Fibroblast of skin of right biceps (primary cell): ENCODE results near the gene SPATA31D1.
"Not testable (repeated sequence)": the region's sequence is repeated elsewhere in the genome, so short reads cannot be mapped to it uniquely, and the experiment has no call there.

Source experiments
- DNase-seq: peaks from one replicate; pipeline ENCODE4 v3.0.0-alpha.2; 2013

Gene SPATA31D1

DNA sequence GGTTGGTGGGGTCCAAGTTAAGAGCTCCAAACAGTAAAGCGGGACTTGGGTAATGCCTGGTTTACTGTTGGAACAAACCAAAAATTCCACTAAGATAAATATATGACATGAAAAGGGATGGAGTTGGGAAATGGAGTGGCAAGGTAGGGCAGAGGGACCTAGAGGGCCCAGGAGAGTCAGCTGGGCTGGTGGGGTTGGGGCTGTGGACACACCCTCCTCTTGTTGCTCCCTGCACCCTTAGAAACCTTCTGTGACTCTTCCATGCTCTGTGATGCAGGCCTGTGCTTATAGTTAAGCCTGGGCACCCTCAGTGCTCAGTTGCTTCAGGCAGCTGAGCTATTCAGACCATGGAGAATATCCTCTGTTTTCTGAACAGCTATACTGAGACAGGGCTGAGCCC is at the start of gene SPATA31D1:
TSS of gene SPATA31D1 (plus strand) at position 301 of the 400 bp plus-strand sequence. CDS start at position 348, 47 bp downstream.
- not testable (repeated sequence) for DNase-seq

DNA sequence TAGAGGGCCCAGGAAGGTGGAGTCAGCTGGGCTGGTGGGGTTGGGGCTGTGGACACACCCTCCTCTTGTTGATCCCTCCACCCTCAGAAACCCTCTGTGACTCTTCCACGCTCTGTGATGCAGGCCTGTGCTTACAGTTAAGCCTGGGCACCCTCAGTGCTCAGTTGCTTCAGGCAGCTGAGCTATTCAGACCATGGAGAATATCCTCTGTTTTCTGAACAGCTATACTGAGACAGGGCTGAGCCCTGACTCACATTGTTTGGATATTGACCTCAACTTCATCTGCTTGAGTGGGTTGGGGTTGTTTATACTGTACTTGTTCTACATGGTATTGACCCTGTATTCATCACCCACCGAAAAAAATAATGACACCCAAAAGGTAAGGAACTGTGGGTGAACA is 45.2 kb upstream of the SPATA31D1 start, which contains the start of gene SPATA31D3:
TSS of gene SPATA31D3 (plus strand) at position 108 of the 400 bp plus-strand sequence. CDS start at position 194, 86 bp downstream.
- not testable (repeated sequence) for DNase-seq

DNA sequence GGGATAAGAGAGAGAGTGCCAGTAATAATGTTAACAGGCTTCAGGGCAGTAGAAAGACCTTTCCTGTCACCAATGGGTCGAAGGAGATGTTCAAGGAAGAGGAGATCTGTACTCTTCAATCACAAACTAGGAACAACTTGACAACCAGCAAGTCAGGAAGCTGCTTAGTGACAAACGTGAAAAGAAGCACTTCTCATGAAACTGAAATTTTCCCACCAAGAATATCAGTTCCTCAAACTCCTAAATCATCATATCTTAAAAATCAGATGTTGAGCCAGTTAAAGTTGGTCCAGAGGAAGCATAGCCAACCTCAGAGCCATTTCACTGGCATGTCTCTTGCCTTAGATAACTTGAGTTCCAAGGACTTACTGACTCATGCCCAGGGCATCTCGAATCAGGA is 39.9 kb upstream of the SPATA31D1 start:
- DNase-seq = not testable (repeated sequence)

DNA sequence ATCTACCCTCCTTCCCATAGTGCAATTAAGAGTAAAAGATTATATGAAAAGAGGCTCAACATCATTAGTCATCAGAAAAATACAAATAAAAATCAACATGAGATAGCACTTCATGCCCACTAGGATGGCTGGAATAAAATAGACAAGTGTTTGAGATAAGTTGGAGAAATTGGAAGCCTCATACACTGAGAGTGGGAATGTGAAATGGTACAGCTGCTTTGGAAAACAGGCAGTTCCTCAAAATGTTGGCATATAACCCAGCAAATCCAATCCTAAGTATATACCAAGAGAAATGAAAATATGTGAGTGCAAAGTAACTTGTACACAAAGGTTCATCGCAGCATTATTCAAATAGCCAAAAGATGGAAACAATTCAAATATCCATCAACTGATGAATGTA is 35.5 kb upstream of the SPATA31D1 start:
- no peak for DNase-seq

DNA sequence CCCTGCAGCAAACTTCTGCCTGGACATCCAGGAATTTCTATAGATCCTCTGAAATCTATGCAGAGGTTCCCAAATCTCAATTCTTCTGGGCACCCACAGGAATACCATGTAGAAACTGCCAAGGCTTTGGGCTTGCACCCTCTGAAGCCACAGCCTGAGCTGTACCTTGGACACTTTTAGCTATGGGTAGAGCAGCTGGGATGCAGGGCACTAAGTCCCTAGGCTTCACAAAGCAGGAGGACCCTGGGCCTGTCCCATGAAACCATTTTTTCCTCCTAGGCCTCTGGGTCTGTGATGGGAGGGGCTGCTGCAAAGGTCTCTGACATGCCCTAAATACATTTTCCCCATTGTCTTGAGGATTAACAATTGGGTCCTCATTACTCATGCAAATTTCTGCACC is 32.9 kb upstream of the SPATA31D1 start:
- DNase-seq = no peak

DNA sequence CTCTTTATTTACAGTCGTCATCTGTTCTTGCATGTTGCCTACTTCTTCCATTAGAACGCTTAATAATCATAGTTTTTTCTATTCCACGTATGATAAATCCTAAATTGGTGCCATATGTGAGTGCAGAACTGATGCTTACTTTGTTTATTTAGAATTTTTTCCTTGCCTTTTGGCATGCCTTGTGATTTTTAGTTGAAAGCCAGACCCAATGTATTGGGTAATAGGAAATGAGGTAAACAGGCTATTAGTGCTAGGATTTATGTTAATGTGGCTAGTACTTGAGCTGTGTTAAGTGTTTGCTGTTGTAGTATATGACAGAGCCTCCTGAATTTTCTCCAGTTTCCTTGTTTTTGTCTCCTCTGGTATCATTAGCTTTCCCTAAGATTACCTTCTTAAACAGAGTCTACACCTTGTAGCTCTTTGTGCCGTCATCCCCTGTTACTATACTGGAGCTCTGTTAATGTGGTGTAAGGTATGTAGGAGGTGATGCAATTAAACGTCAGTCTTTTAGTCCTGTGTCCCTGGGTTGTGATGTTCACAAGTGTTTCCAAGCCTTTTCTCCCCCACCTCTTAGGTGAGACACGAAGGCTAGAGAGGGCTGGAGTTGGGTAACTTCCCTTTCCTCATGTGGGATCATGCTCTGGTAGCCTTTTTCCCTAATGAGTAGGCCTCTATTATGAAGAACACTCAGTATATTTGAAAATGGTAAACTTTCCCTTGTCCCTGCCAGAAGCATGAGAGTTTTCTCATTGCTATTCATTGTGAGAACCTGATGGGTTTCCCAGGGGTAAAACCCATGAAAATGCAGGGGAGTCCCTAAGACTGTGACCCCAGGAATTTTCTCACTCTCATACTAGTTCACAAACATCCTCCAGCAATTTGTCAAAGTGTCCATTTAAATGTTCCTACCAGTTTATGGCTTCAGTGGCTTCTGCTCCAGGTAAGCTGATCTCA is 24.1 kb upstream of the SPATA31D1 start:
- peak; percentile 24 for DNase-seq

DNA sequence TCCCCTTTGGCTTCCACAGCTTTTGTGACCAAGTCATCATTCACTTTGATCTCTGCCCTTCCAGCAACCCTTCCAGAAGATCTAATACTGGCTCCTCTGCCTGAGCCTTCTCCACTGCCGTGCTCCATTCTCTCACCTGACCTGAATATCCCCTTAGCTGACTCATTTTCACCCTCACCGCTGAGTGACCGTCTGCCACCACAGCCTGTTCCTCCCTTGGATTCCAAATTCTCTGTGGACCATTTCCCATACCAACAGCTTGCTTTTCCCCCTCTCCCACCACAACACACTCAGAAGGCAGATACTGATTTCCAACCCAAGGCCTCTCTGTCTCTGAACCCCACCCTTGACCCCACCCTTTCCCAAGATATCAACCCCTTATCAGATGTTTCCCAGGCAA is 20.5 kb upstream of the SPATA31D1 start:
- DNase-seq = no peak

DNA sequence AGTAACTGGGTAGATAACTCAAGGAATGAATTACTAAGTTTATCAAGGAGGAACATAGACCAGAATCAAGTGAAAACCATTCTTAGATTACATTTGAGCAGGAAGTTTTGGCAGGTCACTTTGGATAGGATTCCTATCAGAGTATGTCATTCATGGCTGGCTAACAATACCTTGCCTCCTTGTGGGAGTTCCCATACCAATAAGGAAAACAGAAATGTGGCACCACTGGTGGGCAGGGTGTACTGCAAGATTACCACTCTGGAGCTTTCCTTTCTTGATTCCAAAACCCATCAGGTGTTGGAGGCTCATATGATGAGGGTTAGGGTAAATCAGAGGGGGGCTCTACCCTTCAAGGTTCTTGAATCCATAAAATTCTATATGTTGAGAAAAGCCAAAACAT is 18.6 kb upstream of the SPATA31D1 start:
- DNase-seq = no peak

DNA sequence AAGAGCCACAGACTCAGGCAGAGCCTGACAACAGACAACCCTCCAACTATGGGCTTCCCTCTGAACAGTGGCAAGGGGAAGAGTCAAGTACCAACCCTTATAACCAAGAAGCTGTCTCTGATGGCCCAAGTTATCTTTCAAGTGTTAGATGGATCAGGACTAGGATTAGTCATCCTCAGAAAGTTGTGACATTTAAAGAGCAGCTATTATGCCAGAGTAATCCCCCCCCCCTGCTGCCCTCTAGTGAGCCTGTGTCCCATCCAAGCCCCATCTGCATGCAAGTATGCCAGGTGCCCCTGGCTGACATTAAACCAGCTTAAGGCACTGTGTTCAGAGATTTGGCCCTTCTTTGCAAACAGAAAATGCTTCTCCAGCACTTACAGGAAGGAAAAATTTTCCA is 16.8 kb upstream of the SPATA31D1 start:
- DNase-seq = no peak

DNA sequence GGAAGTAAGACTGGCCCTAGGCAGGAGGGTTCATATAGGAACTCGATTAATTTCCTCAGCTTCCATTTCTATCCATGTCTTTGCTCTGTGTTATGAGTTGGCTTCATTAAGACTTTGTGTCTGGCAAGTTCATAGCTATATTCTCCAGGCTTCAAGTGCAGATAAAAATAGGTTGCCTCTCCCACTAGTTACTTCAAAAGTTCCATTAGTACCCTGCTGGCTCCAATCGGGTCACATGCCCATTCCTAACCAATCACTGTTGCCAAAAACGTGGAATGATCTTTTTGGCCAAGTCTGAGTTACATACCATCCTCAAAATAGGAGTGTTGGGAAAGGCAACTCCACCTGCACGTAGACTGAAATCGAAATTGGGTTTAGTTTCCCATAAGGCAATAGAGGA is 13.8 kb upstream of the SPATA31D1 start:
- DNase-seq = no peak

DNA sequence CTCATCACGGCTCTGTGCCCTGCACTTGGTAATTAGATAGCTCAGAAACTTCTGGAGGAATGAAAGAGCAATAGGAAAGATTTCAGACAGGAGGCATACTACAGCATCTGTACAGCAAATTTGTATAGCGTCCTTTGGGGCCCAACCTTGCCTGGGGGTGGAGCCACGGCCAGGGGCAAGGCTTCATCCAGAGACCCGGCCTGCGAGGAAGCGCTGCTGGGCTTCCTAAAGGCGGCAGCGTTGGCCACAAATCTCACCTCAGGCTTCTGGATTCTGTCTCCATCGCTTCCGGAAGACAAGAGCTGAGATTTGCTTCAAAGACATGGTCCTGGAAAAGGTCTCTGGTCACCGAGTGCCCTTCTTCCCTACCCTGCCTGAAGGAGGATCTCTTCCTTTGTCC is 12.2 kb upstream of the SPATA31D1 start:
- no peak for DNase-seq

DNA sequence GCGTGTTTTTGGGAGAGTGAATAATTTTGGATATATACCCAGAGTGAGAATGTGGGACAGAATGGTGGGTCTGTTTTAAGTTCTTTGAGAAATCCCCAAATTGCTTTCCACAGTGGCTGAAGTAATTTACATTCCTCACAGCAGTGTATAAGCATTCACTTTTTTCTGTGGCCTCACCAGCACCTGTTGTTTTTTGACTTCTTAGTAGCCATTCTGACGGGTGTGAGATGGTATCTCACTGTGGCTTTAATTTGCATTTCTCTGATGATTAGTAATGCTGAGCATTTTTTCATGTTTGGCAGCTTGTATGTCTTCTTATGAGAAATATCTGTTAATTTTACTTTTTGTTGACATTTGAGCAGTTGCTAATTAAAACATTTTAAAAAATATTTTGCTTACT is 9.4 kb upstream of the SPATA31D1 start:
- no peak for DNase-seq

DNA sequence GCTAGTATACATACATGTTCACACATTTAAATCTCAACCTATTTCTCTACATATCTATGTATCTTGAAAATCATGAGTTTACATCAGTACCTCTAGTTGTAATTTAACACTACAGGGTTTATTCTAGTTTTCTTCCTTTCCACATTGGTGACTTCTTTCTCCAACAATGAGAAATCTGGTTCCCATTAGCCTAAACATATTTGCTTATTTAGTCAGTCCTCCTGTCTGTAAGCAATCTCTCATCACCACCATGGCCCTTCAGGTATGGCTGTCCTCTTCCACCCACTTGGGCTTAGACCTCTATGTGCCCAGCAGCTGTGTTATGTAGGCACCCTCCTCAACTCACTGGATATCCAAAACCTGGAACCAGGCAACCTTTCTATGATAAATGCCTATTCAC is 8.0 kb upstream of the SPATA31D1 start:
- DNase-seq = peak; percentile 25

DNA sequence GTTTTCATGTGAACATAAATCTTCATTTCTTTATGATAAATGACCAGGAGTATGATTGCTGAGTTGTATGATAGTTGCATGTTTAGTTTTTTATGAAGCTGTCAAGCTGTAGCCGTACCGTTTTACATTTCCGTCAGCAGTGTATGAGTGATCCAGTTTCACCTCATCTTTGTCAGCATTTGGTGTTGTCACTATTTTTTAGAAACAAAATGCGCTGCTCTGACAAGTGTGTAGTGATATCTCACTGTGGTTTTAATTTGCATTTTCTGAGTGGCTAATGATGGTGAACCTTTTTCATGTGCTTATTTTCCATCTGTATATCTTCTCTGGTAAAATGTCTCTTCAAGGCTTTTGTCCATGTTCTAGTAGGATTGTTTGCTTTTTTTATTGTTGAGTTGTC is 6.7 kb upstream of the SPATA31D1 start:
- no peak for DNase-seq

DNA sequence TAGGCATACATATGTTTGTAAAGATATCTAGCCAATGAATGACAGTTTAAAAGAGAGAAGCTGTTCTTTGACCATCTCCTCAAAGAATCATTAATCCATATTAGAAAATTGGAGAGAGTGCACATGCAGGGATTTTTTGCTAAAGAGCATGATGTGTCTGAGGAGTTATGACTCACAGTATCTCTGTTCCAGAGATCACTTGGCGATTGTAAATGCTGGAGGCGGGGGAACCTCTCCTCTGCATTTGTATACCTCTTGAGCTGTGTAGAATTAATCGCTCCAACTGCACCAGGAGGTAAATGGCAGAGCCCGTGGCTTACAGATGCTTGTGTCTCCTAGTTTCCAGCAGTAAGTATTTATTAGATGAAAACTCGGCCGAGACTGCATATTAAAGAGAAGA is 3.6 kb upstream of the SPATA31D1 start:
- DNase-seq = peak; percentile 7

DNA sequence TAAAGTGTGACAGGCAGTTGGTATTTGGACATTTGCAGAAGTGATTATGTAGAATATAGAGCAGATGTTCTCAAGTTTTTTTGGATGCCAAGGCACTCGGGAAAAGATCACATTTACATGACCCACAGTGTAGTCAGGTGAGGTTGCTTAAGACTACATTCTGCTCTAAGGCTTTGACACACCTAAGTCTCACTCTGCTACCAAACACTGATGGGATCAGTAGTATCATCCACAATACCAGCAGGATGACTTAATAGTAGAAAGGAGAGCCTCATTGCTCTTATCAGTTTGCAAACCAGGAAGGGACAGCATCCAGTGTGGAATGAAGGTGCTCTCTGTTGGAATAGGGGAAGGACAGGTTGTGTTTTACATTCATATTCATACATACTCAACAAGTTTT is 2.5 kb upstream of the SPATA31D1 start:
- DNase-seq = no peak

DNA sequence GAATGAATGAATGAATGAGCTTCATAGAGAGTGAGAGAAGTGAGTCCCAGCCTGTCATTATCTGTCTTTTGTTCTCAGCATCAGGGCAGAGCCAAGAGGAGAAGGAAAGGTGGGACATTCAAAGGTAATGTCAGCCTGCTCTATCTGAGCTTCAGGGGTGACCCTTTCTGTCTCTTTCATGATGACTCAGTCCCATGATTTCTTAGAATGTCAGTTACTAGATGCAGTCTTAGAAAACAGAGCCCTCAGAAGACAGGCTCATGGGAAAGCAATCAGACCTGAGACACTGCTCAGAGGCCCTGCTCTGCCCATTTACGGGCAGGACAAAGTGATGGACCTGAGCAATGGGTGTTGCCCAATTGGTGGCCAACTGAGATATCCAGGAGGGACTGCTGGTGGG is 1.1 kb downstream of the SPATA31D1 start:
- no peak for DNase-seq

DNA sequence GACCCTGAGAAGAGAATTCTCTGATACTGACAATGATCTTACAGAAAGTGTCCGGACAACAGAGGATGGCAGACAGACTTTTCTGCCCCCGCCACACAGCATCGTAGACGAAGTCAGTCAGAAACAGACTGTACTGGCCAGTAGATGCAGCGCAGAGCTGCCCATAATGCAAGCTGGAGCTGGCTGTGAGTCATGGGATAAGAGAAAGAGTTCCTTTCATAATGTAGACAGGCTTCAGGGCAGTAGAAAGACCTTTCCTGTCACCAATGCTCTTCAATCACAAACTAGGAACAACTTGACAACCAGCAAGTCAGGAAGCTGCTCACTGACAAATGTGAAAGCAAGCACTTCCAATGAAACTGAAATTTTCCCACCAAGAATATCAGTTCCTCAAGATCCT is 5.1 kb downstream of the SPATA31D1 start:
- DNase-seq = no peak

DNA sequence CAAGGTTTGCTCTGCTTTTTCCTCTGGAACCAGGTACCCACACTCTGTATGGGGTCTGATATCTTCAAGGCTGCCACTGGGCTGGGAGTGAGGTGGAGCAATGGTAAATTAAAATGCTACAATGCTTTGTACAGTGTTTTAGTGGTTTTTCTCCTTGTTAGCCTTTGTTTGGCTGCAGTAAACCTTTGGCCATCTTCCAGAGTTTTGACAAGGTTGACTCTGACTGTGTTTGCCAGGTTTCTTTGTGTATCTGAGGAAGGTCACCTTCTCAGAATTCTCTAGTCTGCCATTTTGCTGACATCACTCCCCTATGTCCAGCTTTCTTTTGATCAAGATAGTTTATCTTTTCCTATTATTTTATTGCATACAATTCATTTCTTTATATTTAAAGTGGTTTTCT is 11.2 kb downstream of the SPATA31D1 start:
- no peak for DNase-seq

DNA sequence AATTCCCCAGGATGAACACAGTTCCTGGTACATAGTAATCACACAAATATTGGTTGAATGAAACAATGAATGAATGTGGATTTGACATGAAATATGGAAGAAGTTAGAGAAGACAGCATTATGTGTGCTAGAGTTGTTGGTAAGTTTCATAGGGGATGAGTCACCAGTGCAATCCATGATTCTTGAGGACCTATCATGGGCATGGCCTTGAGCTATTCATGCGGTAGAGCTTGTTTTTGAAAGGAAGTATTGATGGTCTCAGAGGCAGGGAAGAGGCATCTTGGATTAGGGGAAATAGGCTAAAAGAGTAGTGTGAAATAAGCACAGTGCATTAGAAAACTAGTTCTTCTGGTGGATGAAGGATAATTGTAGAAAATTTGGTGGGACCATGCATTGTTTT is 22.1 kb downstream of the SPATA31D1 start:
- DNase-seq = no peak

DNA sequence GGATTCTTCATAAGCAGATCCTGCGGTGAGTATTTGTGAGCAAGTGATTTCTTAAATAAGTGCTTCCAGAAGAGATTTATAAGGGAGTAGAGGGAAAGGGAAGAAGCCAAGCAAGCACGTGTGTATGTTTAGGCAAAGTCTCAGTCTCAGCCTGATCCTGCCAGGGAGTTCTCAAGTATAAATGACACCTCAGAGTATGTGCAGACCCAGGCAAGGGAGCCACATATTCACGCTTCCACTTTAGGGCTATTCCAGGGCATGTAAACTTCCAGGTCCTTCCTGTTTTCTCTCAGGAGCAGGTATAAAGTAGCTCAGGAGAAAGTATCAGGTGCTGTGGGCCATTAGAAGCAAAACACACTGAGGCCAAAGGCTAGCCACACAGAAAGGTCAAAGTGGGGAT is 22.6 kb downstream of the SPATA31D1 start:
- no peak for DNase-seq

DNA sequence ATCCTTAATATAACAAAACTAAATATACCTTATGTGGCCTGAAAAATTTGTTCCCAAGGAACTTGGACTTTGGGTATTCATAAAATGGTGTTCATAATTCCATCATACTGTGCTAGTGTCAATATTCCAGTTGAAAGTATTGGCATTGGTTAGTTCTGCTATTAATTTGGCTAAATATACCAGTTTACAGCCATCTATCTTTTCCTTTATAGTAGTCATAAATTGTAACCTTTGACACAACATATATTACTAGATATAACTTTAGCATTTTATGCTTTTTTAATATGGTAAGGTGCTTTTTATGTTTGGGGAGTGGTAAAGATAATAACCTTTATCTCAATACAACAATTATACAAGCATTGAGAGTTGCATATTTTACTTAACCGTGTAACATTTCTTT is 23.7 kb downstream of the SPATA31D1 start:
- no peak for DNase-seq

DNA sequence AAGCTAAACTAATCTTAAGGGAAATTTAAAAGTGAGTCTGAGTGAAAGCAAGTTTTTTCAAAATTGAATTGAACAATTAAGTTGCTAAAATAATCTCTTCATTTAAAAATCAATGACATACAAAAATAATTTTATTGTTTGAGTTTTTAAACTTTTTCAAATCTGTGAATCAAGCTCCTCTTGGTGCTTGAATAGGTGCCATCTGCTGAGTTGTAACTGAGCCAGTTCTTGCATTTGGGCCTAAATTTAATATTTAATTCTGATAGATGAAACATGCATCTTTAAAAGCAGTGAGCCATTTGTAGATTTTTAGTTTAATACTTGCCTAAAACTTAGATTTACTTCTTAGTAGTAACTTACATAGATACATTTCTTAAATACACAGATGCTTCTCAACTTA is 31.8 kb downstream of the SPATA31D1 start:
- DNase-seq = no peak

DNA sequence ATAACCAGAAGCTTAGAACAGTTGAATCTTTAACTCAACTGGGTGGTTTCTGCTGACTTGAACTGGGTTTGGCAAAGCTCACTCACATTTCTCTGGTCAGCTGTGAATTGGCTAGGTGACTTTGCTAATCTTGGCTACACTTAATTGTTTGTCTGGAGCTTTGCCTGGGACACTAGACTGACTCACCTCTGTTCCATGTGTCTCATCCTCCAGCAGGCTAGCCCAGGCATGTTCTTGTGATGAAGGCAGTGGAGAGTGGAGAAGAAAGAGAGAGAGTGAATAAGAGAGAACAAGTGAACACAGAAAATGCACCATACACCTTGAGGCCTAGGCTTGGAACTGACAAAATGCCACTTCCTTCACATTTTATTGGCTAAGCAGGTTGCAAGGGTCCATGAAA is 32.6 kb downstream of the SPATA31D1 start:
- DNase-seq = peak; percentile 90

DNA sequence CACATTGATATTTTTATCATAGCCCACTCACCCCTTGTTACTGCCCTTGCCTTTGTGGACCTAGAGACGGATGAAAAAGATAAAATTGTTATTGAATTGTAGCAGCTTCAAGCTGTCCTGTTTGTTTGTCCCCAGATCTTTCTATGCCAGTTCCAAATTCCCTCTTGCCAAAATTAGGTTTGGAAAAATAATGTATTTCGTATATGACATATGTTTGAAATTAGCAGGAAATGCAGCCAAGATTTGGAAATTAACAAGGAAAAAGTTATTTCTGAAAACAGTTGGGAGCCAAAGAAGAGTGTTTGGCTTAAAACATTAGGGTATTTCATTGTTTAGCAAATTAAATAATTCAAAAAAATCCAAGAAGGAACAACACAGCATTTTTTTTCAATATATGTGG is 33.5 kb downstream of the SPATA31D1 start:
- no peak for DNase-seq
